ENCODE measurements around the gene PIN1.

DNA sequence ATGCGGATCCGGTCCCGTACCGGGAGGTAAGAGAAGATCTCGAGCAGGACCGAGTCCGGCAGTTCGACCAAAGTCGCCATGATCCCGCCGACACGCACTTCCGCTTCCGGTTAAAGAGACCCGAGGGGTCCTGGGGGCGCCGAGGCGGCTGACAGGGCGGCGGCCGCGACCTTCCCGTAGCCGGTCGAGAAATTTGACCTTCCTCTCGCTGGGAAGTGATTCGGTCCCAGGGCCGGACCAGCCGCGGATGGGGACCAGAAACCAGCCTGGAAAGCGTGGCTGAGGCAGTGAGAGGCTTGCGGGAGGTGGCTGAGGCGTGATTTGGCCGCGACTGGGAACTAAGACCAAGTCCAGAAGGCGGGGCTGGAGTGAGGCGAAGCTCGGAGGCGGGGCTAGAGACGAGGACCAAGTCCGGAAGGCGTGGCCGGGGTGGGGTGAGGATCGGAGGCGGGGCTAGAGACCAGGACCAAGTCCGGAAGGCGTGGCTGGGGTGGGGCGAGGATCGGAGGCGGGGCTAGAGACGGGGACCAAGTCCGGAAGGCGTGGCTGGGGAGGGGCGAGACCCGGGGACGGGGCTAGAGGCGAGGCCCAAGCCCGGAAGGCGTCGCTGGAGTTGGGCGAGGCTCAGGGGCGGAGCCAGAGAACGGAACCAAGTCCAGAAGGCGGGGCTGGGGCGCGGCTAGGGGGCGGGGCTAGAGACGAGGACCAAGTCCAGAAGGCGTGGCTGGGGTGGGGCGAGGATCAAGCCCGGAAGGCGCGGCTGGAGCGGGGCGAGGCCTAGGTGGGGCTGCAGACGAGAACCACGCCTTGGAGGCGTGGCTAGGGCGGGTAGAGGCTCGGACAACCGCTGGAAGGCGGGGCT is 16.2 kb upstream of the PIN1 start, which contains the start of gene FBXL12:
- TF ChIP-seq, protein P1, sequence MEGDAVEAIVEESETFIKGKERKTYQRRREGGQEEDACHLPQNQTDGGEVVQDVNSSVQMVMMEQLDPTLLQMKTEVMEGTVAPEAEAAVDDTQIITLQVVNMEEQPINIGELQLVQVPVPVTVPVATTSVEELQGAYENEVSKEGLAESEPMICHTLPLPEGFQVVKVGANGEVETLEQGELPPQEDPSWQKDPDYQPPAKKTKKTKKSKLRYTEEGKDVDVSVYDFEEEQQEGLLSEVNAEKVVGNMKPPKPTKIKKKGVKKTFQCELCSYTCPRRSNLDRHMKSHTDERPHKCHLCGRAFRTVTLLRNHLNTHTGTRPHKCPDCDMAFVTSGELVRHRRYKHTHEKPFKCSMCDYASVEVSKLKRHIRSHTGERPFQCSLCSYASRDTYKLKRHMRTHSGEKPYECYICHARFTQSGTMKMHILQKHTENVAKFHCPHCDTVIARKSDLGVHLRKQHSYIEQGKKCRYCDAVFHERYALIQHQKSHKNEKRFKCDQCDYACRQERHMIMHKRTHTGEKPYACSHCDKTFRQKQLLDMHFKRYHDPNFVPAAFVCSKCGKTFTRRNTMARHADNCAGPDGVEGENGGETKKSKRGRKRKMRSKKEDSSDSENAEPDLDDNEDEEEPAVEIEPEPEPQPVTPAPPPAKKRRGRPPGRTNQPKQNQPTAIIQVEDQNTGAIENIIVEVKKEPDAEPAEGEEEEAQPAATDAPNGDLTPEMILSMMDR (IDR thresholded peaks at IDR 0.05): no peak
- peak; percentile 78 to 89 for TF ChIP-seq POLR2A (IDR thresholded peaks at IDR 0.05)
